MM.1S (cell line): ENCODE measurements around the gene COLEC11.

ENCODE experiments used
- DNase-seq: peaks from one replicate; pipeline ENCODE4 v3.0.0-alpha.2; 2015
- H2AFZ ChIP-seq: fragments of 300-600 bp; sonication (generic); 2 replicates; pipeline ENCODE4 v1.6.0; 2016; ENCODE audit warnings: antibody characterized with exemption, low read length
- H3F3A ChIP-seq: fragments of 300-600 bp; sonication (generic); 2 replicates; pipeline ENCODE4 v1.6.1; 2016; ENCODE audit warnings: mild to moderate bottlenecking, antibody characterized with exemption, low read length, moderate library complexity, mixed read lengths; ENCODE audit not compliant: insufficient read depth
- H3K27ac ChIP-seq: fragments of 300-600 bp; sonication (generic); 2 replicates; pipeline ENCODE4 v1.5.1; 2016; ENCODE audit warnings: mild to moderate bottlenecking, low read length
- H3K27me3 ChIP-seq: fragments of 300-600 bp; sonication (generic); replicated peaks from 2 replicates; pipeline ENCODE4 v1.6.0; 2016; ENCODE audit warnings: low read length; ENCODE audit not compliant: insufficient read depth
- H3K36me3 ChIP-seq: fragments of 300-600 bp; sonication (generic); replicated peaks from 2 replicates; pipeline ENCODE4 v1.6.1; 2016; ENCODE audit warnings: mild to moderate bottlenecking, low read length, mixed read lengths; ENCODE audit not compliant: insufficient read depth
- H3K4me1 ChIP-seq: fragments of 300-600 bp; sonication (generic); 2 replicates; pipeline ENCODE4 v1.6.1; 2016; ENCODE audit warnings: low read length, mixed read lengths
- H3K4me2 ChIP-seq: fragments of 300-600 bp; sonication (generic); 2 replicates; pipeline ENCODE4 v1.6.0; 2016; ENCODE audit warnings: low read depth, low read length
- H3K4me3 ChIP-seq: fragments of 300-600 bp; sonication (generic); 2 replicates; pipeline ENCODE4 v1.5.1; 2016; ENCODE audit warnings: low read length, mixed read lengths
- H3K79me2 ChIP-seq: fragments of 300-600 bp; sonication (generic); 2 replicates; pipeline ENCODE4 v1.6.1; 2016; ENCODE audit warnings: mixed run types, low read length, mixed read lengths
- H3K9ac ChIP-seq: fragments of 300-600 bp; sonication (generic); 2 replicates; pipeline ENCODE4 v1.6.1; 2016; ENCODE audit warnings: low read length, mixed read lengths
- H3K9me2 ChIP-seq: fragments of 300-600 bp; sonication (generic); replicated peaks from 2 replicates; pipeline ENCODE4 v1.6.1; 2016; ENCODE audit warnings: mild to moderate bottlenecking, low read length, mixed read lengths; ENCODE audit not compliant: insufficient read depth
- H3K9me3 ChIP-seq: fragments of 300-600 bp; sonication (generic); replicated peaks from 2 replicates; pipeline ENCODE4 v1.6.1; 2016; ENCODE audit warnings: mild to moderate bottlenecking, low read length, mixed read lengths; ENCODE audit not compliant: insufficient read depth
- H4K20me1 ChIP-seq: fragments of 300-600 bp; sonication (generic); 2 replicates; pipeline ENCODE4 v1.6.1; 2016; ENCODE audit warnings: mild to moderate bottlenecking, low read length, moderate library complexity, mixed read lengths; ENCODE audit not compliant: insufficient read depth
- CTCF ChIP-seq: fragments of 300-600 bp; sonication (generic); IDR thresholded peaks from 2 replicates; pipeline ENCODE4 v1.5.1; 2016; ENCODE audit warnings: antibody characterized with exemption, low read length, mixed read lengths
- EZH2 ChIP-seq: fragments of 300-600 bp; sonication (generic); optimal IDR thresholded peaks from 2 replicates; pipeline ENCODE3; 2017; ENCODE audit warnings: low read depth, mild to moderate bottlenecking, antibody characterized with exemption, low read length, mixed read lengths
- EZH2phosphoT487 ChIP-seq: fragments of 300-600 bp; sonication (generic); IDR thresholded peaks from 2 replicates; pipeline ENCODE4 v1.6.1; 2018; ENCODE audit warnings: antibody characterized with exemption, low read length

COLEC11 gene

GRCh38 chr2:3661149-3661660, 66.3 kb downstream of the COLEC11 start:
- Histone ChIP-seq H3K36me3 (no peaks in the 10 kb centered on the region), H3K27ac (no peak overlapping the region), H3K4me3 (no peak overlapping the region), H3K9ac (no peak overlapping the region), H3K9me2 (no peaks in the 10 kb centered on the region), H2AFZ (no peak overlapping the region), H3K9me3 (no peaks in the 10 kb centered on the region), H3F3A (no peaks in the 10 kb centered on the region), H3K27me3 (no peaks in the 10 kb centered on the region), H4K20me1 (no peaks in the 10 kb centered on the region), H3K4me1 (no peaks in the 10 kb centered on the region), H3K79me2 (no peaks in the 10 kb centered on the region), H3K4me2 (no peak overlapping the region)
- DNase-seq, result no peak
- TF ChIP-seq EZH2phosphoT487 (no peak), CTCF (no peak), EZH2 (no peak)

GRCh38 chr2:3662239-3662638, 67.3 kb downstream of the COLEC11 start:
- Histone ChIP-seq H3K9ac (no peak overlapping the region), H3K79me2 (no peaks in the 10 kb centered on the region), H3F3A (no peaks in the 10 kb centered on the region), H3K4me1 (no peaks in the 10 kb centered on the region), H3K27me3 (no peaks in the 10 kb centered on the region), H3K36me3 (no peaks in the 10 kb centered on the region), H2AFZ (no peak overlapping the region), H3K9me3 (no peaks in the 10 kb centered on the region), H3K4me3 (no peak overlapping the region), H3K4me2 (no peak overlapping the region), H3K9me2 (no peaks in the 10 kb centered on the region), H4K20me1 (no peaks in the 10 kb centered on the region), H3K27ac (no peak overlapping the region)
- no peak for TF ChIP-seq EZH2
- no peak for TF ChIP-seq EZH2phosphoT487
- TF ChIP-seq CTCF, result no peak
- DNase-seq, result no peak

GRCh38 chr2:3664118-3664517, 69.2 kb downstream of the COLEC11 start:
- Histone ChIP-seq H3K36me3 (no peaks in the 10 kb centered on the region), H3K4me3 (no peak overlapping the region), H2AFZ (no peak overlapping the region), H3K27ac (no peak overlapping the region), H3K9me2 (no peaks in the 10 kb centered on the region), H4K20me1 (no peaks in the 10 kb centered on the region), H3K9ac (no peak overlapping the region), H3K4me1 (no peaks in the 10 kb centered on the region), H3K27me3 (no peaks in the 10 kb centered on the region), H3K4me2 (no peak overlapping the region), H3F3A (no peaks in the 10 kb centered on the region), H3K9me3 (no peaks in the 10 kb centered on the region), H3K79me2 (no peaks in the 10 kb centered on the region)
- no peak for DNase-seq
- TF ChIP-seq CTCF, result no peak
- TF ChIP-seq EZH2phosphoT487, result no peak
- no peak for TF ChIP-seq EZH2
